ENCODE data around the gene ERN1.

DNA sequence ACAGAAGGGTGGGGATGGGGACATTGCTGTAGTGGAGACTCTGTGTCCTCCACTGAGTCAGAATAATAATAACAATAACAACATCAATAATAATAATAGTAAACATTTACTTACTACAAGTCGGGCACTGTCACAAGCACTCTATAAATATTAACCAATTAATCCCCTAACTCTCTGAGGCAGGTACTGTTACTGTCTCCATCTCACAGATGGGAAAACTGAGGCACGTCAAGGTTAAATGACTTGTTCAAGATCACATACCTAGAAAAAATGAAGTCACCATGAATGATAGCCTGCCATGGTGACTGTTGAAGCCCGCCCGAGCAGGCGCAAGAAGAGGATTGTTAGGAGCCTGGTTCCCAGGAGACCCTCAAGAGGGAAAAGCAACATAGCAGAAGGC lies 121.6 kb downstream of the ERN1 start:
- TF ChIP-seq REST (IDR thresholded peaks at IDR 0.05; ENCODE audit: borderline replicate concordance) = no peak
- no peak for TF ChIP-seq CTCF (IDR thresholded peaks at IDR 0.05; ENCODE audit: poor library complexity, severe bottlenecking)
- no peak for TF ChIP-seq EZH2 (IDR thresholded peaks at IDR 0.05; ENCODE audit: borderline replicate concordance, insufficient read depth, low read length, poor library complexity, severe bottlenecking)
- TF ChIP-seq EP300 (conservative IDR thresholded peaks at IDR 0.05; ENCODE audit: poor library complexity, severe bottlenecking) = no peak
- TF ChIP-seq TAF1 (IDR thresholded peaks at IDR 0.05; ENCODE audit: low read depth) = no peak

All from neural cell (in vitro differentiated cells).